RWPE2 (cell line): Measurements from ENCODE around the gene GNRH2.

ENCODE experiments used
- ATAC-seq: fragments of 200-7000 bp; cut with Tn5 transposase; 3 replicates; pipeline ENCODE4 v1.9.1; 2021; ENCODE audit warnings: low read depth
- DNase-seq: peaks from one replicate; pipeline ENCODE4 v3.0.0-alpha.2; 2020; ENCODE audit warnings: low spot score
- H3K27ac ChIP-seq: fragments of 450-650 bp; 2 replicates; pipeline ENCODE4 v1.5.1; 2017; ENCODE audit warnings: mild to moderate bottlenecking; ENCODE audit not compliant: poor library complexity, severe bottlenecking
- H3K27me3 ChIP-seq: fragments of 250-450 bp; sonication (Bioruptor Pico); 2 replicates; pipeline ENCODE4 v1.5.1; 2021; ENCODE audit warnings: mild to moderate bottlenecking, moderate library complexity; ENCODE audit not compliant: insufficient read depth, poor library complexity, severe bottlenecking
- H3K36me3 ChIP-seq: fragments of 250-450 bp; sonication (Bioruptor Pico); 2 replicates; pipeline ENCODE4 v1.5.1; 2020; ENCODE audit warnings: low read depth, mild to moderate bottlenecking, moderate library complexity
- H3K4me1 ChIP-seq: fragments of 250-450 bp; sonication (Bioruptor Pico); 2 replicates; pipeline ENCODE4 v1.5.1; 2021; ENCODE audit warnings: mild to moderate bottlenecking, moderate library complexity; ENCODE audit not compliant: insufficient read depth, poor library complexity, severe bottlenecking
- H3K4me3 ChIP-seq: fragments of 250-450 bp; sonication (Bioruptor Pico); 2 replicates; pipeline ENCODE4 v1.5.1; 2021; ENCODE audit warnings: mild to moderate bottlenecking, moderate library complexity; ENCODE audit not compliant: severe bottlenecking
- H3K9me3 ChIP-seq: fragments of 250-450 bp; sonication (Bioruptor Pico); 2 replicates; pipeline ENCODE4 v1.5.1; 2021; ENCODE audit warnings: mild to moderate bottlenecking, moderate library complexity; ENCODE audit not compliant: severe bottlenecking
- TF ChIP-seq, protein P1 (sequence below): fragments of 450-650 bp; IDR thresholded peaks from one replicate; pipeline ENCODE4 v1.5.1; 2017; ENCODE audit warnings: mild to moderate bottlenecking, moderate library complexity; ENCODE audit not compliant: poor library complexity, severe bottlenecking

GNRH2 gene

GRCh38 chr20:3094848-3095629 lies 51.6 kb downstream of the GNRH2 start:
- no peak overlapping the region for H3K4me3 ChIP-seq
- ATAC-seq = peak; percentile 55; the same call in 2 of the 3 replicates

More at GRCh38 chr20:3094848-3095629, 51.6 kb downstream of the GNRH2 start:
- peaks cover 9% of the 10 kb centered on the region for H3K27me3 ChIP-seq
- H3K36me3 ChIP-seq = no peaks in the 10 kb centered on the region
- no peaks in the 10 kb centered on the region for H3K9me3 ChIP-seq
- TF ChIP-seq, protein P1, sequence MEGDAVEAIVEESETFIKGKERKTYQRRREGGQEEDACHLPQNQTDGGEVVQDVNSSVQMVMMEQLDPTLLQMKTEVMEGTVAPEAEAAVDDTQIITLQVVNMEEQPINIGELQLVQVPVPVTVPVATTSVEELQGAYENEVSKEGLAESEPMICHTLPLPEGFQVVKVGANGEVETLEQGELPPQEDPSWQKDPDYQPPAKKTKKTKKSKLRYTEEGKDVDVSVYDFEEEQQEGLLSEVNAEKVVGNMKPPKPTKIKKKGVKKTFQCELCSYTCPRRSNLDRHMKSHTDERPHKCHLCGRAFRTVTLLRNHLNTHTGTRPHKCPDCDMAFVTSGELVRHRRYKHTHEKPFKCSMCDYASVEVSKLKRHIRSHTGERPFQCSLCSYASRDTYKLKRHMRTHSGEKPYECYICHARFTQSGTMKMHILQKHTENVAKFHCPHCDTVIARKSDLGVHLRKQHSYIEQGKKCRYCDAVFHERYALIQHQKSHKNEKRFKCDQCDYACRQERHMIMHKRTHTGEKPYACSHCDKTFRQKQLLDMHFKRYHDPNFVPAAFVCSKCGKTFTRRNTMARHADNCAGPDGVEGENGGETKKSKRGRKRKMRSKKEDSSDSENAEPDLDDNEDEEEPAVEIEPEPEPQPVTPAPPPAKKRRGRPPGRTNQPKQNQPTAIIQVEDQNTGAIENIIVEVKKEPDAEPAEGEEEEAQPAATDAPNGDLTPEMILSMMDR = no peak
- no peak for DNase-seq
- no peak overlapping the region for H3K27ac ChIP-seq
- H3K4me1 ChIP-seq = peaks cover 4% of the 10 kb centered on the region
